ENCODE measurements around the gene CGNL1.

The CGNL1 gene

DNA sequence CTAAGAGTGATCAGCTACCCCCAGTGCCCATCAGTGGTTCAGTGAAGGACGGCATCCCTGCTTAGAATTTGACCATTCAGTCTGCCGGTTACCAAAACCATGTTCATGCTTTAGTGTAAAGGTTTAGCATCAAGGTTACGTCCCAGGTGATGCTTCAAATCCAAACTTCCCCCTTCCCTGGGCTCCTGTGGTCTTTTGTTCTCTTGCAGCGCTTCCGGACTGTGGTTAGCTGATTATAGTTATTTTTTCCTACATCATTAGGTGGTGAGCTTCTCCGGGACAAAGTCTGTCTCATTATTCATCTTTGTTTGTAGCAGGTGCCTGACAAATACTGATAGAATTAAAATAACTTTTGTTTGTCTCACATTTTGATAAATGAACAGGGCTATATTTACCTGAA lies 187.1 kb downstream of the CGNL1 start:
- no peak overlapping the region for H3K27ac ChIP-seq
- TF ChIP-seq ZFX (IDR thresholded peaks at IDR 0.05): no peak
- TF ChIP-seq, protein P1, sequence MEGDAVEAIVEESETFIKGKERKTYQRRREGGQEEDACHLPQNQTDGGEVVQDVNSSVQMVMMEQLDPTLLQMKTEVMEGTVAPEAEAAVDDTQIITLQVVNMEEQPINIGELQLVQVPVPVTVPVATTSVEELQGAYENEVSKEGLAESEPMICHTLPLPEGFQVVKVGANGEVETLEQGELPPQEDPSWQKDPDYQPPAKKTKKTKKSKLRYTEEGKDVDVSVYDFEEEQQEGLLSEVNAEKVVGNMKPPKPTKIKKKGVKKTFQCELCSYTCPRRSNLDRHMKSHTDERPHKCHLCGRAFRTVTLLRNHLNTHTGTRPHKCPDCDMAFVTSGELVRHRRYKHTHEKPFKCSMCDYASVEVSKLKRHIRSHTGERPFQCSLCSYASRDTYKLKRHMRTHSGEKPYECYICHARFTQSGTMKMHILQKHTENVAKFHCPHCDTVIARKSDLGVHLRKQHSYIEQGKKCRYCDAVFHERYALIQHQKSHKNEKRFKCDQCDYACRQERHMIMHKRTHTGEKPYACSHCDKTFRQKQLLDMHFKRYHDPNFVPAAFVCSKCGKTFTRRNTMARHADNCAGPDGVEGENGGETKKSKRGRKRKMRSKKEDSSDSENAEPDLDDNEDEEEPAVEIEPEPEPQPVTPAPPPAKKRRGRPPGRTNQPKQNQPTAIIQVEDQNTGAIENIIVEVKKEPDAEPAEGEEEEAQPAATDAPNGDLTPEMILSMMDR (conservative IDR thresholded peaks at IDR 0.05): no peak

DNA sequence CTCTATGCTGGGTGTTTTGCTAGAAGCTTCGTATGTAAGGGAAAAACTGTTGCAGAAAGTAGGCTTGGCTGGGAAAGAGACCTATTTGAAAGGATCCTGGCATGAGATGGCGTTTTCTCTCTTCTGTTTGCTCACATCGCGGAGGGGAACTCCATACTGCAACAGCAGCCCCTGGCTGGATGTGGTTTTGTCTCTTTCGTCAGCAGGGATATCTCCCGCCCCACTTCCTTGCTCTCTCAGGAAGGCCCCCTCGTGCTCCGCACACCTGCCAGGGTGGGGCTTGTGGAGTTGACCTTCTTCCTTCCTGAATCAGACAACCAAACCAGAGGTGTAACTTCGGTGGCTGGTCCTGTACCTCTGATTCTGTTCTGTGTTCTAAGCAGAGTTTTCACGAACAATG lies 189.0 kb downstream of the CGNL1 start:
- no peak for TF ChIP-seq ZFX (IDR thresholded peaks at IDR 0.05)
- TF ChIP-seq, protein P1 (conservative IDR thresholded peaks at IDR 0.05): no peak

DNA sequence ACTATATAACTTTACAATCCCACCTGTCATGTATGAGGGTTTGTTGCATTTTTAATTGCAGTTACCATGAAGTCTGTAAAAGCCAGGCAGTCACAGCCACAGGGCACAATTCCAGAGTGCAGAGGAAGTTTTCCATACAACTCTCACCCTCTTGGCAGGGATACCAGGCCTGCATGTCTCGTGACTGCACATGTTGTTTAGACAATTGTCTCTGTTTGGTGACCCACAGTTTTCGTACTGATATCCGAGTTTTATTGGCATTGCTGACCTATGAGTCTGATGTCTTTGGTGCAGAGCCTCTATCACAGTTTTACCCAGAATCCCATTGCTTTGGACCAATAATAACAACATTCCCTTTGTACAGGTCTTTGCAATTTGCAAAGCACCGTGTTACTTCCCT lies 190.5 kb downstream of the CGNL1 start:
- H3K27ac ChIP-seq: no peak overlapping the region
- TF ChIP-seq, protein P1 (conservative IDR thresholded peaks at IDR 0.05): no peak
- TF ChIP-seq ZFX (IDR thresholded peaks at IDR 0.05): no peak

More for the DNA sequence above, 189.0 kb downstream of the CGNL1 start:
- H3K27ac ChIP-seq: no peak overlapping the region

DNA sequence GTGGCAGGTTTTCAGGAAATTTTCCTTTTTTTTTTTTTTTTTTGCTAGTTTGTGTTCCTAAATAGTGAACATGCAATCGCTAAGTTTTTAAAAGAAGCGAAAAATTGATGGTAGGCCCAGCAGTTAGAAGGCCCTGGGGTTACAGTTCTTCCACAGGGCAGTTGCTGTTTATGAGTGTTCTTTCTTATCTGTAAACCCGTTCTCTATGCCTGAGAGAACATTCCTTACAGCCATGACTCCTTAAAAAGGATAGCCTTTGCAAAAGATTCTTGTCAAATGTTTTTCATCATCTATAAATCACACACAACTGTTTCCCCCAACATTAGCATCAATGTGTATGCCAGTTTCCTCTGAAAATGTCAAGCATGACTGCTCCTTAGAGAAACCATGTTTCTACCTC lies 191.6 kb downstream of the CGNL1 start:
- TF ChIP-seq, protein P1 (conservative IDR thresholded peaks at IDR 0.05): no peak
- no peak for TF ChIP-seq ZFX (IDR thresholded peaks at IDR 0.05)
- no peak overlapping the region for H3K27ac ChIP-seq

DNA sequence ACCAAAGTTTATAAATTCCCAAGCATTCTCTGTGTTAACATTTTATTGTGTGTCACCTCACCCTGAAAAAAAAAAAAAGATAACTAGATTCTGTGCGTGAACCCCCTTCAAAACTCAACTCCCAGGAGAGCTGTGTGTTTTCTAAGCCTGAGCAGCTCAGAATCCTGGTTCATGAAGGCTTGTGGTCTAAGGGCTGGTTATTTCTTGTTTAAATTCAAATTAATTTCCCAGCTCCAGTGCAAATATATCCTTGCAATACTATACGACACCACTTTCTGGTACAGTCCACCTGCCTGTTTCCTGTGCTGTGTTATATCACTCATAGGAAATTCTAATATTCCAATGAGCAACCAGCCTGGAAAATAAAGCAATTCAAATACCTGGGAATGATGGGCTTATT lies 192.0 kb downstream of the CGNL1 start:
- TF ChIP-seq, protein P1 (conservative IDR thresholded peaks at IDR 0.05): no peak
- no peak for TF ChIP-seq ZFX (IDR thresholded peaks at IDR 0.05)

DNA sequence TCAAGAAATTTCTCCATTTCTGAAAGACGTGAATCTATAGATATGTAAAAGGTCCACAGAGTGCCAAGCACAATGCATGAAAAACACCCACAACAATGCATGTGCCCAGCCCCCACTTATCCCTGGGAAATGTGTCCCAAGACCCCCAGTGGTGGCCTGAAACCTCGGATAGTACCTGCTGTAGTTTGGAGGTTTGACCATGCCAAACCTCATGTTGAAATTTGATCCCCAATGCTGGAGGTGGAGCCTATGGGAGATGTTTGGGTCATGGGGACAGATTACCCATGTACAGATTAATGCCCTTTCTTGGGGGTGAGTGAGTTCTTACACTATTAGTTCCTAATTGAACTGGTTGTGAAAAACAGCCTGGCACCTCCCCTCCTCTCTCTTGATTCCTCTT lies 194.0 kb downstream of the CGNL1 start:
- no peak overlapping the region for H3K27ac ChIP-seq
- no peak for TF ChIP-seq ZFX (IDR thresholded peaks at IDR 0.05)
- TF ChIP-seq, protein P1 (conservative IDR thresholded peaks at IDR 0.05): no peak

More for the DNA sequence above, 192.0 kb downstream of the CGNL1 start:
- H3K27ac ChIP-seq: no peak overlapping the region

DNA sequence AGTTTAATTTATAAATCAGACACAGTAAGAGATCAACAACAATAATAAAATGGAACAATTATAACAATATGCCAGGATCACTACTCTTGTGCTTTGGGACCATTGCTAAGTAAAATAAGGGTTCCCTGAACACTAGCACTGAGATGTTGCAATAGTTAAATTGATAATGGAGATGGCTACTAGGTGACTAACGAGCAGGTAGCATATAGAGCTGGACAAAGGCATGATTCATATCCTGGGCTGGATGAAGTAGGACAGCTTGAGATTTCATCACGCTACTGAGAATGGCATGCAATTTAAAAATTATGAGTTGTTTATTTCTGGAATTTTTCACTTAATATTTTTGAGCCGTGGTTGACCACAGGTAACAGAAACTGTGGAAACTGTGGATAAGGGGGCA lies 194.7 kb downstream of the CGNL1 start:
- no peak for TF ChIP-seq ZFX (IDR thresholded peaks at IDR 0.05)
- TF ChIP-seq, protein P1 (conservative IDR thresholded peaks at IDR 0.05): no peak

More for the DNA sequence above, 194.7 kb downstream of the CGNL1 start:
- H3K27ac ChIP-seq: no peak overlapping the region

Measured in C4-2B (cell line).